ENCODE data around the gene FHOD3. TPM values are rescaled to one million over a fixed set of nuclear protein-coding genes. Genes with fewer than 3 reads are reported as not detected.

FHOD3 gene
- total and polyA plus RNA-seq, 2 experiments from 2014 or later, result 2.7 to 8.7 TPM

DNA sequence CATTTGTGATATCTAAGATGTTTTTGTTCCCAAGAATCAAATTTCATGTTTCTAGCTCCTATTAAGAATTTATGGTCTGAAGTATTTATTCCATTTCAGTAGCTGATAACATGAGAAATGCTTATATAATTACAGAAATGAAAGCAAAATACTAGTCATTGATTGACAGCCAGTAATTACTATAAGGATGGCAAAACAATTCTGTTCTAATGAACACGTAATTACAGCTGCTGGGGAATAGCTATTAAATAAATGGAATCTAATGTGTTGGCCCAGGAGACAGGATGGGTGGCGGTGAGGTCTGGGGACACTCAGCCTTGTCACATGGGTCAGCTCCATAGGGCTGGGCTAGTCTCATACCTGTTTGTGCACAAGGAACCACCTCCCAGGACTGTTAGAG is 263.5 kb downstream of the FHOD3 start (continued):
- no peak for TF ChIP-seq ZNF331 (CRISPR knock-in tag; IDR thresholded peaks at IDR 0.05; ENCODE audit: low read depth)
- TF ChIP-seq, protein P1, sequence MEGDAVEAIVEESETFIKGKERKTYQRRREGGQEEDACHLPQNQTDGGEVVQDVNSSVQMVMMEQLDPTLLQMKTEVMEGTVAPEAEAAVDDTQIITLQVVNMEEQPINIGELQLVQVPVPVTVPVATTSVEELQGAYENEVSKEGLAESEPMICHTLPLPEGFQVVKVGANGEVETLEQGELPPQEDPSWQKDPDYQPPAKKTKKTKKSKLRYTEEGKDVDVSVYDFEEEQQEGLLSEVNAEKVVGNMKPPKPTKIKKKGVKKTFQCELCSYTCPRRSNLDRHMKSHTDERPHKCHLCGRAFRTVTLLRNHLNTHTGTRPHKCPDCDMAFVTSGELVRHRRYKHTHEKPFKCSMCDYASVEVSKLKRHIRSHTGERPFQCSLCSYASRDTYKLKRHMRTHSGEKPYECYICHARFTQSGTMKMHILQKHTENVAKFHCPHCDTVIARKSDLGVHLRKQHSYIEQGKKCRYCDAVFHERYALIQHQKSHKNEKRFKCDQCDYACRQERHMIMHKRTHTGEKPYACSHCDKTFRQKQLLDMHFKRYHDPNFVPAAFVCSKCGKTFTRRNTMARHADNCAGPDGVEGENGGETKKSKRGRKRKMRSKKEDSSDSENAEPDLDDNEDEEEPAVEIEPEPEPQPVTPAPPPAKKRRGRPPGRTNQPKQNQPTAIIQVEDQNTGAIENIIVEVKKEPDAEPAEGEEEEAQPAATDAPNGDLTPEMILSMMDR (conservative IDR thresholded peaks at IDR 0.05; ENCODE audit: low read depth in 2 of 2), result no peak

DNA sequence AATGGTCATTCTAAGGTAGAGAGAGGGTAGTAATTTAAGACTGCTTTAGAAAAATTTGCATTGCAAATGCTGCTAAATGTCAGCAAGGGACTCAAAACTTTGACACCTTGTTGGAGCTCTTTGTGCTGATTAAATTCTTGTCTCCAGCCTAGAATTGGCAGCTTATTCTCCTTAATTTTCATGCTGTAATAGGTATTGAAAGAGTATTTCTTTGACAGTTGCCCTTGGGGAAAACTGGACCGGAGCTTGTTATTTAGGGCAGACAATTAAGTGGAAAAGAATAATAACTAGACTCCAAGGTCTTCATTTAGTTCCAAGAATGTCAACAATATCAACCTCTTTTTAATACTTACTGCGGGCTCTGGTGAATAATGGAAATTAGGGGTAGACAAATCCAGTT is 267.3 kb downstream of the FHOD3 start:
- Mint-ChIP-seq H3K9me3 (no peaks in the 10 kb centered on the region), H3K36me3 (ENCODE audit: low read depth) (no peaks in the 10 kb centered on the region), H3K27ac (no peak overlapping the region), H3K4me3 (no peak overlapping the region), H3K27me3 (ENCODE audit: insufficient read depth, low read depth, poor library complexity) (peaks cover 4% of the 10 kb centered on the region), H3K4me1 (peaks cover 39% of the 10 kb centered on the region)
- DNase-seq (ENCODE audit: low spot score) (no peak), ATAC-seq (no peak)
- Histone ChIP-seq H3F3A (replicated peaks; ENCODE audit: low read depth) (no peaks in the 10 kb centered on the region), H3K4me3 (no peak overlapping the region), H3K9me2 (ENCODE audit: insufficient read depth) (no peaks in the 10 kb centered on the region; the same call in 1 of the 2 replicates), H3K36me3 (ENCODE audit: insufficient read depth) (no peaks in the 10 kb centered on the region), H3K4me2 (no peak overlapping the region), H3K79me2 (replicated peaks; ENCODE audit: insufficient read depth) (no peaks in the 10 kb centered on the region), H3K4me1 (ENCODE audit: insufficient read depth) (peaks cover 22% of the 10 kb centered on the region), H4K20me1 (replicated peaks; ENCODE audit: insufficient read depth) (no peaks in the 10 kb centered on the region), H3K27ac (ENCODE audit: low read depth) (no peak overlapping the region), H2AFZ (no peak overlapping the region), H3K27me3 (ENCODE audit: insufficient read depth) (no peaks in the 10 kb centered on the region)
- TF ChIP-seq, protein P2, sequence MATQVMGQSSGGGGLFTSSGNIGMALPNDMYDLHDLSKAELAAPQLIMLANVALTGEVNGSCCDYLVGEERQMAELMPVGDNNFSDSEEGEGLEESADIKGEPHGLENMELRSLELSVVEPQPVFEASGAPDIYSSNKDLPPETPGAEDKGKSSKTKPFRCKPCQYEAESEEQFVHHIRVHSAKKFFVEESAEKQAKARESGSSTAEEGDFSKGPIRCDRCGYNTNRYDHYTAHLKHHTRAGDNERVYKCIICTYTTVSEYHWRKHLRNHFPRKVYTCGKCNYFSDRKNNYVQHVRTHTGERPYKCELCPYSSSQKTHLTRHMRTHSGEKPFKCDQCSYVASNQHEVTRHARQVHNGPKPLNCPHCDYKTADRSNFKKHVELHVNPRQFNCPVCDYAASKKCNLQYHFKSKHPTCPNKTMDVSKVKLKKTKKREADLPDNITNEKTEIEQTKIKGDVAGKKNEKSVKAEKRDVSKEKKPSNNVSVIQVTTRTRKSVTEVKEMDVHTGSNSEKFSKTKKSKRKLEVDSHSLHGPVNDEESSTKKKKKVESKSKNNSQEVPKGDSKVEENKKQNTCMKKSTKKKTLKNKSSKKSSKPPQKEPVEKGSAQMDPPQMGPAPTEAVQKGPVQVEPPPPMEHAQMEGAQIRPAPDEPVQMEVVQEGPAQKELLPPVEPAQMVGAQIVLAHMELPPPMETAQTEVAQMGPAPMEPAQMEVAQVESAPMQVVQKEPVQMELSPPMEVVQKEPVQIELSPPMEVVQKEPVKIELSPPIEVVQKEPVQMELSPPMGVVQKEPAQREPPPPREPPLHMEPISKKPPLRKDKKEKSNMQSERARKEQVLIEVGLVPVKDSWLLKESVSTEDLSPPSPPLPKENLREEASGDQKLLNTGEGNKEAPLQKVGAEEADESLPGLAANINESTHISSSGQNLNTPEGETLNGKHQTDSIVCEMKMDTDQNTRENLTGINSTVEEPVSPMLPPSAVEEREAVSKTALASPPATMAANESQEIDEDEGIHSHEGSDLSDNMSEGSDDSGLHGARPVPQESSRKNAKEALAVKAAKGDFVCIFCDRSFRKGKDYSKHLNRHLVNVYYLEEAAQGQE (IDR thresholded peaks at IDR 0.05; ENCODE audit: unreplicated experiment), result no peak
- TF ChIP-seq POLR2AphosphoS5 (IDR thresholded peaks at IDR 0.05; ENCODE audit: low read depth) (no peak), NANOG (IDR thresholded peaks at IDR 0.05; ENCODE audit: borderline replicate concordance) (no peak), EZH2 (IDR thresholded peaks at IDR 0.05; ENCODE audit: low read depth, unreplicated experiment) (no peak), EZH2phosphoT487 (IDR thresholded peaks at IDR 0.05; ENCODE audit: unreplicated experiment) (no peak), ZNF114 (CRISPR knock-in tag; IDR thresholded peaks at IDR 0.05) (no peak), CREB1 (CRISPR knock-in tag; IDR thresholded peaks at IDR 0.05; ENCODE audit: low read depth) (no peak), JUNB (IDR thresholded peaks at IDR 0.05; ENCODE audit: unreplicated experiment) (no peak), ZNF331 (CRISPR knock-in tag; IDR thresholded peaks at IDR 0.05; ENCODE audit: low read depth) (no peak)
- TF ChIP-seq, protein P3, sequence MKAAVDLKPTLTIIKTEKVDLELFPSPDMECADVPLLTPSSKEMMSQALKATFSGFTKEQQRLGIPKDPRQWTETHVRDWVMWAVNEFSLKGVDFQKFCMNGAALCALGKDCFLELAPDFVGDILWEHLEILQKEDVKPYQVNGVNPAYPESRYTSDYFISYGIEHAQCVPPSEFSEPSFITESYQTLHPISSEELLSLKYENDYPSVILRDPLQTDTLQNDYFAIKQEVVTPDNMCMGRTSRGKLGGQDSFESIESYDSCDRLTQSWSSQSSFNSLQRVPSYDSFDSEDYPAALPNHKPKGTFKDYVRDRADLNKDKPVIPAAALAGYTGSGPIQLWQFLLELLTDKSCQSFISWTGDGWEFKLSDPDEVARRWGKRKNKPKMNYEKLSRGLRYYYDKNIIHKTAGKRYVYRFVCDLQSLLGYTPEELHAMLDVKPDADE (IDR thresholded peaks at IDR 0.05), result no peak
- TF ChIP-seq, protein P4, sequence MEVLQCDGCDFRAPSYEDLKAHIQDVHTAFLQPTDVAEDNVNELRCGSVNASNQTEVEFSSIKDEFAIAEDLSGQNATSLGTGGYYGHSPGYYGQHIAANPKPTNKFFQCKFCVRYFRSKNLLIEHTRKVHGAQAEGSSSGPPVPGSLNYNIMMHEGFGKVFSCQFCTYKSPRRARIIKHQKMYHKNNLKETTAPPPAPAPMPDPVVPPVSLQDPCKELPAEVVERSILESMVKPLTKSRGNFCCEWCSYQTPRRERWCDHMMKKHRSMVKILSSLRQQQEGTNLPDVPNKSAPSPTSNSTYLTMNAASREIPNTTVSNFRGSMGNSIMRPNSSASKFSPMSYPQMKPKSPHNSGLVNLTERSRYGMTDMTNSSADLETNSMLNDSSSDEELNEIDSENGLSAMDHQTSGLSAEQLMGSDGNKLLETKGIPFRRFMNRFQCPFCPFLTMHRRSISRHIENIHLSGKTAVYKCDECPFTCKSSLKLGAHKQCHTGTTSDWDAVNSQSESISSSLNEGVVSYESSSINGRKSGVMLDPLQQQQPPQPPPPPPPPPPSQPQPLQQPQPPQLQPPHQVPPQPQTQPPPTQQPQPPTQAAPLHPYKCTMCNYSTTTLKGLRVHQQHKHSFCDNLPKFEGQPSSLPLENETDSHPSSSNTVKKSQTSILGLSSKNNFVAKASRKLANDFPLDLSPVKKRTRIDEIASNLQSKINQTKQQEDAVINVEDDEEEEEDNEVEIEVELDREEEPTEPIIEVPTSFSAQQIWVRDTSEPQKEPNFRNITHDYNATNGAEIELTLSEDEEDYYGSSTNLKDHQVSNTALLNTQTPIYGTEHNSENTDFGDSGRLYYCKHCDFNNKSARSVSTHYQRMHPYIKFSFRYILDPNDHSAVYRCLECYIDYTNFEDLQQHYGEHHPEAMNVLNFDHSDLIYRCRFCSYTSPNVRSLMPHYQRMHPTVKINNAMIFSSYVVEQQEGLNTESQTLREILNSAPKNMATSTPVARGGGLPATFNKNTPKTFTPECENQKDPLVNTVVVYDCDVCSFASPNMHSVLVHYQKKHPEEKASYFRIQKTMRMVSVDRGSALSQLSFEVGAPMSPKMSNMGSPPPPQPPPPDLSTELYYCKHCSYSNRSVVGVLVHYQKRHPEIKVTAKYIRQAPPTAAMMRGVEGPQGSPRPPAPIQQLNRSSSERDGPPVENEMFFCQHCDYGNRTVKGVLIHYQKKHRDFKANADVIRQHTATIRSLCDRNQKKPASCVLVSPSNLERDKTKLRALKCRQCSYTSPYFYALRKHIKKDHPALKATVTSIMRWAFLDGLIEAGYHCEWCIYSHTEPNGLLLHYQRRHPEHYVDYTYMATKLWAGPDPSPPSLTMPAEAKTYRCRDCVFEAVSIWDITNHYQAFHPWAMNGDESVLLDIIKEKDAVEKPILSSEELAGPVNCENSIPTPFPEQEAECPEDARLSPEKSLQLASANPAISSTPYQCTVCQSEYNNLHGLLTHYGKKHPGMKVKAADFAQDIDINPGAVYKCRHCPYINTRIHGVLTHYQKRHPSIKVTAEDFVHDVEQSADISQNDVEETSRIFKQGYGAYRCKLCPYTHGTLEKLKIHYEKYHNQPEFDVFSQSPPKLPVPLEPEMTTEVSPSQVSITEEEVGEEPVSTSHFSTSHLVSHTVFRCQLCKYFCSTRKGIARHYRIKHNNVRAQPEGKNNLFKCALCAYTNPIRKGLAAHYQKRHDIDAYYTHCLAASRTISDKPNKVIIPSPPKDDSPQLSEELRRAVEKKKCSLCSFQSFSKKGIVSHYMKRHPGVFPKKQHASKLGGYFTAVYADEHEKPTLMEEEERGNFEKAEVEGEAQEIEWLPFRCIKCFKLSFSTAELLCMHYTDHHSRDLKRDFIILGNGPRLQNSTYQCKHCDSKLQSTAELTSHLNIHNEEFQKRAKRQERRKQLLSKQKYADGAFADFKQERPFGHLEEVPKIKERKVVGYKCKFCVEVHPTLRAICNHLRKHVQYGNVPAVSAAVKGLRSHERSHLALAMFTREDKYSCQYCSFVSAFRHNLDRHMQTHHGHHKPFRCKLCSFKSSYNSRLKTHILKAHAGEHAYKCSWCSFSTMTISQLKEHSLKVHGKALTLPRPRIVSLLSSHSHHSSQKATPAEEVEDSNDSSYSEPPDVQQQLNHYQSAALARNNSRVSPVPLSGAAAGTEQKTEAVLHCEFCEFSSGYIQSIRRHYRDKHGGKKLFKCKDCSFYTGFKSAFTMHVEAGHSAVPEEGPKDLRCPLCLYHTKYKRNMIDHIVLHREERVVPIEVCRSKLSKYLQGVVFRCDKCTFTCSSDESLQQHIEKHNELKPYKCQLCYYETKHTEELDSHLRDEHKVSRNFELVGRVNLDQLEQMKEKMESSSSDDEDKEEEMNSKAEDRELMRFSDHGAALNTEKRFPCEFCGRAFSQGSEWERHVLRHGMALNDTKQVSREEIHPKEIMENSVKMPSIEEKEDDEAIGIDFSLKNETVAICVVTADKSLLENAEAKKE (CRISPR knock-in tag; IDR thresholded peaks at IDR 0.05), result no peak
